ENCODE measurements around the gene EGFLAM. TPM values are rescaled to one million over a fixed set of nuclear protein-coding genes. Genes with fewer than 3 reads are reported as not detected.
"Not testable (repeated sequence)": the region's sequence is repeated elsewhere in the genome, so short reads cannot be mapped to it uniquely, and the experiment has no call there.

Gene EGFLAM
- total and polyA plus RNA-seq, 2 experiments from 2014 or later, result 0.06 to 0.27 TPM

GRCh38 chr5:38413696-38414095 is 155.3 kb downstream of the EGFLAM start:
- Histone ChIP-seq H3K27ac (no peak overlapping the region), H3K27me3 (no peaks in the 10 kb centered on the region), H3K4me1 (ENCODE audit: low read depth) (no peaks in the 10 kb centered on the region), H3K36me3 (no peaks in the 10 kb centered on the region), H3K4me3 (no peak overlapping the region), H3K9me3 (ENCODE audit: low read depth) (no peaks in the 10 kb centered on the region)
- no peak for DNase-seq (ENCODE audit: low read depth in 1 of 2, low spot score in 1 of 2)
- TF ChIP-seq, protein P1, sequence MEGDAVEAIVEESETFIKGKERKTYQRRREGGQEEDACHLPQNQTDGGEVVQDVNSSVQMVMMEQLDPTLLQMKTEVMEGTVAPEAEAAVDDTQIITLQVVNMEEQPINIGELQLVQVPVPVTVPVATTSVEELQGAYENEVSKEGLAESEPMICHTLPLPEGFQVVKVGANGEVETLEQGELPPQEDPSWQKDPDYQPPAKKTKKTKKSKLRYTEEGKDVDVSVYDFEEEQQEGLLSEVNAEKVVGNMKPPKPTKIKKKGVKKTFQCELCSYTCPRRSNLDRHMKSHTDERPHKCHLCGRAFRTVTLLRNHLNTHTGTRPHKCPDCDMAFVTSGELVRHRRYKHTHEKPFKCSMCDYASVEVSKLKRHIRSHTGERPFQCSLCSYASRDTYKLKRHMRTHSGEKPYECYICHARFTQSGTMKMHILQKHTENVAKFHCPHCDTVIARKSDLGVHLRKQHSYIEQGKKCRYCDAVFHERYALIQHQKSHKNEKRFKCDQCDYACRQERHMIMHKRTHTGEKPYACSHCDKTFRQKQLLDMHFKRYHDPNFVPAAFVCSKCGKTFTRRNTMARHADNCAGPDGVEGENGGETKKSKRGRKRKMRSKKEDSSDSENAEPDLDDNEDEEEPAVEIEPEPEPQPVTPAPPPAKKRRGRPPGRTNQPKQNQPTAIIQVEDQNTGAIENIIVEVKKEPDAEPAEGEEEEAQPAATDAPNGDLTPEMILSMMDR (IDR thresholded peaks at IDR 0.05; ENCODE audit: low read depth, low read length), result no peak

- no peak overlapping the region for H3K27ac ChIP-seq
- H3K4me1 ChIP-seq (ENCODE audit: low read depth), result no peaks in the 10 kb centered on the region
- H3K9me3 ChIP-seq (ENCODE audit: low read depth), result no peaks in the 10 kb centered on the region
These were observed 156.0 kb downstream of the EGFLAM start for GRCh38 chr5:38414348-38414747.

GRCh38 chr5:38415772-38416171 is 157.4 kb downstream of the EGFLAM start:
- H3K4me3 ChIP-seq; H3K4me1 ChIP-seq (ENCODE audit: low read depth); H3K36me3 ChIP-seq; H3K9me3 ChIP-seq (ENCODE audit: low read depth); DNase-seq (ENCODE audit: low read depth in 1 of 2, low spot score in 1 of 2); H3K27ac ChIP-seq; H3K27me3 ChIP-seq: not testable (repeated sequence)

More at GRCh38 chr5:38414348-38414747, 156.0 kb downstream of the EGFLAM start:
- TF ChIP-seq, protein P1 (IDR thresholded peaks at IDR 0.05; ENCODE audit: low read depth, low read length), result no peak
- H3K27me3 ChIP-seq, result no peaks in the 10 kb centered on the region
- no peaks in the 10 kb centered on the region for H3K36me3 ChIP-seq
- no peak for DNase-seq (ENCODE audit: low read depth in 1 of 2, low spot score in 1 of 2)
- H3K4me3 ChIP-seq, result no peak overlapping the region

- H3K36me3 ChIP-seq, result no peaks in the 10 kb centered on the region
- no peaks in the 10 kb centered on the region for H3K27me3 ChIP-seq
- TF ChIP-seq, protein P1 (IDR thresholded peaks at IDR 0.05; ENCODE audit: low read depth, low read length), result no peak
- H3K27ac ChIP-seq, result no peak overlapping the region
- no peak overlapping the region for H3K4me3 ChIP-seq
- no peaks in the 10 kb centered on the region for H3K9me3 ChIP-seq (ENCODE audit: low read depth)
- no peak for DNase-seq (ENCODE audit: low read depth in 1 of 2, low spot score in 1 of 2)
- no peaks in the 10 kb centered on the region for H3K4me1 ChIP-seq (ENCODE audit: low read depth)
These were observed 159.3 kb downstream of the EGFLAM start for GRCh38 chr5:38417658-38418017.

- no peaks in the 10 kb centered on the region for H3K4me1 ChIP-seq (ENCODE audit: low read depth)
- no peak for DNase-seq (ENCODE audit: low read depth in 1 of 2, low spot score in 1 of 2)
- TF ChIP-seq, protein P1 (IDR thresholded peaks at IDR 0.05; ENCODE audit: low read depth, low read length), result no peak
- H3K4me3 ChIP-seq, result no peak overlapping the region
- no peaks in the 10 kb centered on the region for H3K36me3 ChIP-seq
- H3K27me3 ChIP-seq, result no peaks in the 10 kb centered on the region
- no peaks in the 10 kb centered on the region for H3K9me3 ChIP-seq (ENCODE audit: low read depth)
- H3K27ac ChIP-seq, result no peak overlapping the region
These were observed 161.9 kb downstream of the EGFLAM start for GRCh38 chr5:38420246-38420645.

DNA sequence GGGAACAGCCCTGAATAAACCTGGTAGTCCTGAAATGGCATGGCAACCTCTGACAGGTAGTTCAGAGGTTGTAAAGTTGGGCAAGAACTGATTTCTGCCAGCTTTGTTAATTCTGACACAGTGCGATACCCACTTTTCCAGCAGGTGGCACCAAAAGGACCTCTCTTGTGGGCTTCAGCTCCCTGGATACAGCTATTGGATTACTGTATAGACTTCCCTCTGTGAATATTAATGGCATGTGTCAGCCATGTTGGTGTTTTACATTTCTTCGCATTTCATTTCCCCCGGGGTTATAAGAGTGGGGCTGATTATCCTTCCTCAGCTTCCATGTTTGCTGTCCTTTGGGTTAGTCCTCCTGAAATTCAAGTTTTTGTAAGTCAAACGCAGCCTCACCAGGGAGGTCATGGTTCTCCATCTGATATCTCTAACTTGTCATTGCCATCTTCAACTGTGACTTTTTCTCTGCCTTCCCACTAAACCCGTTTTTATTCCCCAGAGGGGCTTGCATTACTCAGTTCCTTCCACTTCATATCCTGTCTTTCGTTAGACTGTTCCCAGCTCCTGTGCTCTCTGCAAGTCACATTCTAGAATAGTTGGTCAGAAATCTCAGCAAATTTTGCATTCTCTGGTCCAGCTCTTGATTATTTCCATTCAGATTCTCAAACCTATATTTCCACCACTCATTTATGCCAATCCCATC is 162.5 kb downstream of the EGFLAM start:
- no peaks in the 10 kb centered on the region for H3K9me3 ChIP-seq (ENCODE audit: low read depth)
- no peaks in the 10 kb centered on the region for H3K36me3 ChIP-seq
- H3K27me3 ChIP-seq, result no peaks in the 10 kb centered on the region
- TF ChIP-seq, protein P1 (IDR thresholded peaks at IDR 0.05; ENCODE audit: low read depth, low read length), result peak; percentile 81
- H3K4me3 ChIP-seq, result no peak overlapping the region
- H3K4me1 ChIP-seq (ENCODE audit: low read depth), result no peaks in the 10 kb centered on the region
- peak; percentile 73 to 75 for DNase-seq (ENCODE audit: low read depth in 1 of 2, low spot score in 1 of 2)
- H3K27ac ChIP-seq, result no peak overlapping the region
